ENCODE measurements around the gene CNR2.
A peak's percentile ranks its signal among the peaks of the same experiment; 100 is the strongest.
"Not testable (repeated sequence)": the region's sequence is repeated elsewhere in the genome, so short reads cannot be mapped to it uniquely, and the experiment has no call there.

Gene CNR2

GRCh38 chr1:23916209-23917131 lies 3.3 kb upstream of the CNR2 start:
- DNase-seq (ENCODE audit: low read depth), result peak; percentile 36

GRCh38 chr1:23915466-23915865 lies 2.3 kb upstream of the CNR2 start:
- no peak for DNase-seq (ENCODE audit: low read depth)

GRCh38 chr1:23914921-23915320 lies 1.8 kb upstream of the CNR2 start:
- no peak for DNase-seq (ENCODE audit: low read depth)

GRCh38 chr1:23911921-23912320 lies 1.2 kb downstream of the CNR2 start:
- no peak for DNase-seq (ENCODE audit: low read depth)

GRCh38 chr1:23910553-23911246 lies 2.5 kb downstream of the CNR2 start:
- no peak for DNase-seq (ENCODE audit: low read depth)

GRCh38 chr1:23910144-23910543 lies 3.0 kb downstream of the CNR2 start:
- no peak for DNase-seq (ENCODE audit: low read depth)

- DNase-seq (ENCODE audit: low read depth), result no peak
These were observed 3.8 kb downstream of the CNR2 start for GRCh38 chr1:23909412-23909811.

- DNase-seq (ENCODE audit: low read depth), result no peak
These were observed 4.5 kb downstream of the CNR2 start for GRCh38 chr1:23908453-23909341.

- no peak for DNase-seq (ENCODE audit: low read depth)
These were observed 6.4 kb downstream of the CNR2 start for GRCh38 chr1:23906731-23907130.

- no peak for DNase-seq (ENCODE audit: low read depth)
These were observed 7.6 kb downstream of the CNR2 start for GRCh38 chr1:23905461-23906025.

GRCh38 chr1:23904748-23905357 lies 8.3 kb downstream of the CNR2 start:
- peak; percentile 46 for DNase-seq (ENCODE audit: low read depth)

GRCh38 chr1:23903754-23904153 lies 9.4 kb downstream of the CNR2 start:
- DNase-seq (ENCODE audit: low read depth), result no peak

GRCh38 chr1:23902321-23903278 lies 10.6 kb downstream of the CNR2 start:
- no peak for DNase-seq (ENCODE audit: low read depth)

- DNase-seq (ENCODE audit: low read depth), result not testable (repeated sequence)
These were observed 13.1 kb downstream of the CNR2 start for GRCh38 chr1:23900017-23900416.

- no peak for DNase-seq (ENCODE audit: low read depth)
These were observed 14.1 kb downstream of the CNR2 start for GRCh38 chr1:23899070-23899469.

- DNase-seq (ENCODE audit: low read depth), result no peak
These were observed 16.1 kb downstream of the CNR2 start for GRCh38 chr1:23897083-23897482.

GRCh38 chr1:23896491-23896890 lies 16.7 kb downstream of the CNR2 start:
- DNase-seq (ENCODE audit: low read depth), result no peak

GRCh38 chr1:23895993-23896392 lies 17.2 kb downstream of the CNR2 start:
- DNase-seq (ENCODE audit: low read depth), result no peak

GRCh38 chr1:23895082-23895481 lies 18.1 kb downstream of the CNR2 start:
- DNase-seq (ENCODE audit: low read depth), result no peak

- no peak for DNase-seq (ENCODE audit: low read depth)
These were observed 24.1 kb downstream of the CNR2 start for GRCh38 chr1:23889074-23889473.
